ENCODE data around the gene SBF2. TPM values are rescaled to one million over a fixed set of nuclear protein-coding genes. Genes with fewer than 3 reads are reported as not detected.

The SBF2 gene
- polyA plus RNA-seq, 1 donor (not counting 4 experiments of a cell fraction or from before 2014, with no cell fraction given), result 24.5 TPM

- FAIRE-seq, result no peak
- Histone ChIP-seq H4K20me1 (ENCODE audit: control insufficient read depth, extremely low read depth, insufficient read depth, low read length) (no peaks in the 10 kb centered on the region), H3K4me2 (ENCODE audit: control insufficient read depth, extremely low read depth, insufficient read depth, low read depth, low read length) (no peak overlapping the region), H3K4me3 (ENCODE audit: control insufficient read depth in 2 of 3, extremely low read depth in 1 of 3, insufficient read depth in 2 of 3, low read depth in 1 of 3, low read length in 3 of 3) (no peak overlapping the region), H3K27ac (ENCODE audit: control insufficient read depth, insufficient read depth, low read length) (no peak overlapping the region), H3K9me1 (ENCODE audit: control insufficient read depth, extremely low read depth, insufficient read depth, low read length) (no peaks in the 10 kb centered on the region), H3K9ac (ENCODE audit: control insufficient read depth, extremely low read depth, insufficient read depth, low read length) (no peak overlapping the region), H3K4me1 (ENCODE audit: control insufficient read depth, extremely low read depth, insufficient read depth, low read length) (no peaks in the 10 kb centered on the region), H2AFZ (ENCODE audit: control insufficient read depth, low read length) (no peak overlapping the region), H3K79me2 (ENCODE audit: control insufficient read depth, insufficient read depth, low read length) (no peaks in the 10 kb centered on the region), H3K27me3 (ENCODE audit: control insufficient read depth, extremely low read depth, insufficient read depth, low read length) (no peaks in the 10 kb centered on the region), H3K36me3 (ENCODE audit: control insufficient read depth in 2 of 2, extremely low read depth in 1 of 2, insufficient read depth in 2 of 2, low read length in 2 of 2) (no peaks in the 10 kb centered on the region), H3K9me3 (ENCODE audit: control insufficient read depth, low read depth, low read length) (no peaks in the 10 kb centered on the region)
- no peak for TF ChIP-seq CTCF (optimal IDR thresholded peaks at IDR 0.05 in 1 of 3, IDR thresholded peaks at IDR 0.05 in 1 of 3, conservative IDR thresholded peaks at IDR 0.05 in 1 of 3; ENCODE audit: extremely low read depth in 1 of 3, insufficient read depth in 2 of 3, low read length in 3 of 3)
- TF ChIP-seq EZH2 (IDR thresholded peaks at IDR 0.05; ENCODE audit: low read length), result no peak
- dilution Hi-C loops (cut with MboI; ENCODE audit: extremely low pct_ligation_motif_present, low sequenced_read_pairs), result no loop called here
- DNase-seq (ENCODE audit: low read depth, low spot score), result no peak
These were observed 418.2 kb downstream of the SBF2 start for GRCh38 chr11:9875862-9876261.

GRCh38 chr11:9875399-9875798, 418.6 kb downstream of the SBF2 start:
- Histone ChIP-seq H3K79me2 (ENCODE audit: control insufficient read depth, insufficient read depth, low read length) (no peaks in the 10 kb centered on the region), H2AFZ (ENCODE audit: control insufficient read depth, low read length) (no peak overlapping the region), H3K4me1 (ENCODE audit: control insufficient read depth, extremely low read depth, insufficient read depth, low read length) (no peaks in the 10 kb centered on the region), H3K27me3 (ENCODE audit: control insufficient read depth, extremely low read depth, insufficient read depth, low read length) (no peaks in the 10 kb centered on the region), H3K27ac (ENCODE audit: control insufficient read depth, insufficient read depth, low read length) (no peak overlapping the region), H3K36me3 (ENCODE audit: control insufficient read depth in 2 of 2, extremely low read depth in 1 of 2, insufficient read depth in 2 of 2, low read length in 2 of 2) (no peaks in the 10 kb centered on the region), H3K9me1 (ENCODE audit: control insufficient read depth, extremely low read depth, insufficient read depth, low read length) (no peaks in the 10 kb centered on the region), H3K4me3 (ENCODE audit: control insufficient read depth in 2 of 3, extremely low read depth in 1 of 3, insufficient read depth in 2 of 3, low read depth in 1 of 3, low read length in 3 of 3) (no peak overlapping the region), H3K9ac (ENCODE audit: control insufficient read depth, extremely low read depth, insufficient read depth, low read length) (no peak overlapping the region), H4K20me1 (ENCODE audit: control insufficient read depth, extremely low read depth, insufficient read depth, low read length) (no peaks in the 10 kb centered on the region), H3K4me2 (ENCODE audit: control insufficient read depth, extremely low read depth, insufficient read depth, low read depth, low read length) (no peak overlapping the region), H3K9me3 (ENCODE audit: control insufficient read depth, low read depth, low read length) (no peaks in the 10 kb centered on the region)
- no peak for FAIRE-seq
- no peak for DNase-seq (ENCODE audit: low read depth, low spot score)
- dilution Hi-C loops (cut with MboI; ENCODE audit: extremely low pct_ligation_motif_present, low sequenced_read_pairs), result no loop called here
- no peak for TF ChIP-seq EZH2 (IDR thresholded peaks at IDR 0.05; ENCODE audit: low read length)
- TF ChIP-seq CTCF (optimal IDR thresholded peaks at IDR 0.05 in 1 of 3, IDR thresholded peaks at IDR 0.05 in 1 of 3, conservative IDR thresholded peaks at IDR 0.05 in 1 of 3; ENCODE audit: extremely low read depth in 1 of 3, insufficient read depth in 2 of 3, low read length in 3 of 3), result no peak

Measured in keratinocyte (primary cell).